Measurements from ENCODE around the gene ARSG.
"Not testable (repeated sequence)": the region's sequence is repeated elsewhere in the genome, so short reads cannot be mapped to it uniquely, and the experiment has no call there.

DNA sequence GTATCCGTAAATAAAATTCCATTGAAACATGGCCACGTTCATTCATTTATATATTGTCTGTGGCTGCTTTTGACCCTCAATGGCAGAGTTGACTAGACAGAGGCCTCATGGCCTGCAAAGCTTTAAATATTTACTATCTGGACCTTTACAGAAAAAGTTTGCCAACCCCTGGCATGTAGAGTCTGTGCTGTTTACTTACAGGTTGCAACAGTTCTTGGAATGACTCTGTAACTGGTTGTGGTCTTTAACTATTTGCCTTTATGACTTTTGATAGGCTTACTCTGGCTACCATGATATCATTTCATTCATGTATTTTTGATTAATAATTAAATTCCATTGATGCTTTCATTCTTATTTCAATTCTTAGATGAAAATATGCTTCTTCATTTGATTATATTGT is 25.5 kb upstream of the ARSG start:
- TF ChIP-seq, protein P1, sequence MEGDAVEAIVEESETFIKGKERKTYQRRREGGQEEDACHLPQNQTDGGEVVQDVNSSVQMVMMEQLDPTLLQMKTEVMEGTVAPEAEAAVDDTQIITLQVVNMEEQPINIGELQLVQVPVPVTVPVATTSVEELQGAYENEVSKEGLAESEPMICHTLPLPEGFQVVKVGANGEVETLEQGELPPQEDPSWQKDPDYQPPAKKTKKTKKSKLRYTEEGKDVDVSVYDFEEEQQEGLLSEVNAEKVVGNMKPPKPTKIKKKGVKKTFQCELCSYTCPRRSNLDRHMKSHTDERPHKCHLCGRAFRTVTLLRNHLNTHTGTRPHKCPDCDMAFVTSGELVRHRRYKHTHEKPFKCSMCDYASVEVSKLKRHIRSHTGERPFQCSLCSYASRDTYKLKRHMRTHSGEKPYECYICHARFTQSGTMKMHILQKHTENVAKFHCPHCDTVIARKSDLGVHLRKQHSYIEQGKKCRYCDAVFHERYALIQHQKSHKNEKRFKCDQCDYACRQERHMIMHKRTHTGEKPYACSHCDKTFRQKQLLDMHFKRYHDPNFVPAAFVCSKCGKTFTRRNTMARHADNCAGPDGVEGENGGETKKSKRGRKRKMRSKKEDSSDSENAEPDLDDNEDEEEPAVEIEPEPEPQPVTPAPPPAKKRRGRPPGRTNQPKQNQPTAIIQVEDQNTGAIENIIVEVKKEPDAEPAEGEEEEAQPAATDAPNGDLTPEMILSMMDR (IDR thresholded peaks at IDR 0.05; ENCODE audit: extremely low read depth in 1 of 2, insufficient read depth in 1 of 2, low read depth in 1 of 2, low read length in 2 of 2), result not testable (repeated sequence)
- TF ChIP-seq POLR2AphosphoS5 (IDR thresholded peaks at IDR 0.05; ENCODE audit: insufficient read depth, low read depth, low read length), result not testable (repeated sequence)
- TF ChIP-seq, protein P2, sequence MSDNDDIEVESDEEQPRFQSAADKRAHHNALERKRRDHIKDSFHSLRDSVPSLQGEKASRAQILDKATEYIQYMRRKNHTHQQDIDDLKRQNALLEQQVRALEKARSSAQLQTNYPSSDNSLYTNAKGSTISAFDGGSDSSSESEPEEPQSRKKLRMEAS (IDR thresholded peaks at IDR 0.05; ENCODE audit: insufficient read depth, insufficient read length), result not testable (repeated sequence)
